NCI-H748 treated with DMSO at 0.1 percent for 48 hours (cell line): ENCODE results near the gene RALGPS1.

ENCODE experiments used
- DNase-seq: peaks from one replicate; lab custom pipeline; 2025; lab: John Stamatoyannopoulos, UW

Gene RALGPS1

GRCh38 chr9:126906091-126906490, 8.5 kb upstream of the RALGPS1 start:
- DNase-seq: no peak

GRCh38 chr9:126907058-126907457, 7.5 kb upstream of the RALGPS1 start:
- no peak for DNase-seq

GRCh38 chr9:126915281-126915816, 767 bp downstream of the RALGPS1 start:
- peak; percentile 60 for DNase-seq

GRCh38 chr9:126915846-126916543, 1.4 kb downstream of the RALGPS1 start:
- DNase-seq: no peak

- DNase-seq: no peak
Measured at GRCh38 chr9:126916909-126917308, 2.3 kb downstream of the RALGPS1 start.

GRCh38 chr9:126919193-126919592, 4.6 kb downstream of the RALGPS1 start:
- DNase-seq: no peak

GRCh38 chr9:126925876-126926275, 11.3 kb downstream of the RALGPS1 start:
- no peak for DNase-seq

- DNase-seq: no peak
Measured at GRCh38 chr9:126926364-126926763, 11.8 kb downstream of the RALGPS1 start.

GRCh38 chr9:126927419-126927818, 12.8 kb downstream of the RALGPS1 start:
- DNase-seq: no peak

- no peak for DNase-seq
Measured at GRCh38 chr9:126932871-126933321, 18.3 kb downstream of the RALGPS1 start.

GRCh38 chr9:126933334-126933980, 18.9 kb downstream of the RALGPS1 start:
- DNase-seq: no peak

GRCh38 chr9:126934441-126934840, 19.9 kb downstream of the RALGPS1 start:
- DNase-seq: no peak

GRCh38 chr9:126935630-126936029, 21.0 kb downstream of the RALGPS1 start:
- no peak for DNase-seq

GRCh38 chr9:126937444-126937843, 22.9 kb downstream of the RALGPS1 start:
- DNase-seq: no peak

GRCh38 chr9:126938327-126938726, 23.7 kb downstream of the RALGPS1 start:
- DNase-seq: no peak

GRCh38 chr9:126939821-126940221, 25.2 kb downstream of the RALGPS1 start:
- no peak for DNase-seq

GRCh38 chr9:126942399-126942798, 27.8 kb downstream of the RALGPS1 start:
- DNase-seq: no peak

- DNase-seq: no peak
Measured at GRCh38 chr9:126945682-126946081, 31.1 kb downstream of the RALGPS1 start.

- no peak for DNase-seq
Measured at GRCh38 chr9:126947529-126947928, 32.9 kb downstream of the RALGPS1 start.

GRCh38 chr9:126952205-126952977, 37.8 kb downstream of the RALGPS1 start:
- DNase-seq: no peak

- no peak for DNase-seq
Measured at GRCh38 chr9:126953041-126953809, 38.6 kb downstream of the RALGPS1 start.

- no peak for DNase-seq
Measured at GRCh38 chr9:126955811-126956210, 41.2 kb downstream of the RALGPS1 start.
